Esophagus (tissue), 2 donors: ENCODE data around the gene AQP3. TPM values are rescaled to one million over a fixed set of nuclear protein-coding genes. Genes with fewer than 3 reads are reported as not detected.
"Not testable (repeated sequence)": the region's sequence is repeated elsewhere in the genome, so short reads cannot be mapped to it uniquely, and the experiment has no call there.

Source experiments
- H3K27ac ChIP-seq, 2 donors: one replicate each; pipeline ENCODE4 v1.5.1; 2013; ENCODE audit warnings: low read depth in 2 of 2, mild to moderate bottlenecking in 2 of 2, inconsistent platforms in 1 of 2, low read length in 1 of 2, moderate library complexity in 1 of 2
- H3K27me3 ChIP-seq, 2 donors: one replicate each; pipeline ENCODE4 v1.6.1; 2013; ENCODE audit warnings: low read length in 2 of 2, control low read depth in 1 of 2, mild to moderate bottlenecking in 1 of 2; ENCODE audit not compliant: insufficient read depth in 2 of 2, control insufficient read depth in 1 of 2
- H3K36me3 ChIP-seq, 2 donors: one replicate each; pipeline ENCODE4 v1.6.1; 2013; ENCODE audit warnings: low read length in 1 of 2; ENCODE audit not compliant: control insufficient read depth in 2 of 2, insufficient read depth in 2 of 2
- H3K4me1 ChIP-seq, 2 donors: one replicate each; pipeline ENCODE4 v1.6.1; 2013; ENCODE audit warnings: low read length in 1 of 2; ENCODE audit not compliant: control insufficient read depth in 2 of 2, insufficient read depth in 2 of 2
- H3K4me3 ChIP-seq, 2 donors: one replicate each; pipeline ENCODE4 v1.5.1; 2013; ENCODE audit warnings: low read length in 2 of 2, mild to moderate bottlenecking in 2 of 2, low read depth in 1 of 2, moderate library complexity in 1 of 2
- H3K9me3 ChIP-seq, 2 donors: one replicate each; pipeline ENCODE4 v1.6.1; 2013; ENCODE audit warnings: mild to moderate bottlenecking in 2 of 2, low read depth in 1 of 2, low read length in 1 of 2, moderate library complexity in 1 of 2; ENCODE audit not compliant: control insufficient read depth in 2 of 2, insufficient read depth in 1 of 2
- WGBS, 2 donors: extraction: QIAGEN DNeasy Blood & Tissue Kit; methylation state at CpG; one replicate each; pipeline ENCODE4 v1.1.7; 2013; 5-methylcytosine and 5-hydroxymethylcytosine counted together
- polyA plus RNA-seq, 2 donors: library from polyadenylated mRNA; stranded (reverse); fragments of 200-250 nt; gene quantifications; one replicate each; pipeline ENCODE4 v1.2.3, GENCODE V29; 2013
- donor health status: healthy with polysubstance abuse.
- donor health status: Bipolar disorder and iron deficiency.

The AQP3 gene
- polyA plus RNA-seq, 2 donors, result 933 to 1,009 TPM

GRCh38 chr9:33408087-33408486 is 39.3 kb downstream of the AQP3 start:
- Histone ChIP-seq H3K4me3 (no peak overlapping the region), H3K27ac (no peak overlapping the region), H3K27me3 (no peaks in the 10 kb centered on the region), H3K36me3 (no peaks in the 10 kb centered on the region), H3K4me1 (peaks cover 0 to 21% of the 10 kb centered on the region in 2 donors), H3K9me3 (no peaks in the 10 kb centered on the region)
- WGBS, 2 donors, result 50 to 57% methylated on average over 5 of the region's 5 CpGs

DNA sequence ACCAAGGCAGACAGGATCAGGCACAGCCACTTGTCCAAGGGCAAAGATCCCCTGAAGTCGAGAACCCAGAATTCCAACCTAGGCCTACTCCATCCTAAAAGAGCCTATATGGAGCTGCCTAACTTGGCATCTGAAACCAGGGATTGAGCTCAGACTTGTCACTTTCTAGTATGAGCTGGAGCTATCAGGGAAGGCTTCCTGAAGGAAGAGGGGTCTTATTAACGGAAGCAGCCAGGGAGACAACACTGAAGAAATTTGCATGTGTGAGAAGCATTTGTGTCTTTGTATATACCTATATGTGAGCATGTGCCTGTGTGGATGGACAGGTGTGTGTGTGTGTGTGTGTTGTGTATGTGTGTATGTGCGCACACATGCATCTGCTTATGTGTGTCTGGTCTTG is 40.3 kb downstream of the AQP3 start:
- no peaks in the 10 kb centered on the region for H3K27me3 ChIP-seq
- WGBS, 2 donors, result 92 to 97% methylated on average over 3 of the region's 3 CpGs
- H3K4me1 ChIP-seq, result peaks cover 0 to 21% of the 10 kb centered on the region in 2 donors
- H3K4me3 ChIP-seq, result no peak overlapping the region
- H3K36me3 ChIP-seq, result no peaks in the 10 kb centered on the region
- no peaks in the 10 kb centered on the region for H3K9me3 ChIP-seq
- H3K27ac ChIP-seq, result no peak overlapping the region

DNA sequence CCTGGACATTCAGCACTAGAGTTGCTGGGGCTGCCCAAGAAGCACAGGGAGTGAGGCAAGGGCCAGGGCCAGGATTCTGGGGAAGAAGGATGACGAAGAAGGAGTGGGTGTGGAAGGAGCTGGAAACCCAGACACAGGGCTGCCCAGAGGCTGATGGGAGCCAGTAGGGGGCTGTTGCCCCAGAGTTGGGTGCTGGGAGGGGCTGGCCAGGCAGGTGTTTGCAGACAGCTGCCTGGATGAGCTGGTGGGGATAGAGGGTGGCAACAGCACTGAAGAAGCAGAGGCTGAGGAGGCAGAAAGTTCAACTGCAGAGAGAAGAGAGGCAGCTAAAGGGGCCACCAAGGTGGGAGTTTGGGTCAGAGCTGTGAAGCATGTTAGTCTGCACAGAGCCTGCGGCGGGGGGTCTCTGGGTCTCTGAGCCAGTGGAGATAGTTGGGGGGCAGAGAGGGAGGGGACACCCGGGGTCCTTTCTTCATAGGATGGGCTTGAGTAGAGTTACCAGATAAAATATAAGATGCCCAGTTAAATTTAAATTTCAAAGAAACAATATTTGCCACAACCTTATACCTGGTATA is 42.5 kb downstream of the AQP3 start:
- no peaks in the 10 kb centered on the region for H3K36me3 ChIP-seq
- 80 to 84% methylated on average over 4 of the region's 4 CpGs for WGBS, 2 donors
- H3K4me3 ChIP-seq, result no peak overlapping the region
- H3K27me3 ChIP-seq, result no peaks in the 10 kb centered on the region
- peaks cover 0 to 21% of the 10 kb centered on the region in 2 donors for H3K4me1 ChIP-seq
- no peak overlapping the region for H3K27ac ChIP-seq
- H3K9me3 ChIP-seq, result no peaks in the 10 kb centered on the region

- Histone ChIP-seq H3K27ac (no peak overlapping the region), H3K4me1 (peaks cover 0 to 21% of the 10 kb centered on the region in 2 donors), H3K9me3 (no peaks in the 10 kb centered on the region), H3K4me3 (no peak overlapping the region), H3K36me3 (no peaks in the 10 kb centered on the region), H3K27me3 (no peaks in the 10 kb centered on the region)
- WGBS, 2 donors, result 80% methylated on average over 17 of the region's 17 CpGs
Measured at GRCh38 chr9:33403941-33404787, 43.2 kb downstream of the AQP3 start.

DNA sequence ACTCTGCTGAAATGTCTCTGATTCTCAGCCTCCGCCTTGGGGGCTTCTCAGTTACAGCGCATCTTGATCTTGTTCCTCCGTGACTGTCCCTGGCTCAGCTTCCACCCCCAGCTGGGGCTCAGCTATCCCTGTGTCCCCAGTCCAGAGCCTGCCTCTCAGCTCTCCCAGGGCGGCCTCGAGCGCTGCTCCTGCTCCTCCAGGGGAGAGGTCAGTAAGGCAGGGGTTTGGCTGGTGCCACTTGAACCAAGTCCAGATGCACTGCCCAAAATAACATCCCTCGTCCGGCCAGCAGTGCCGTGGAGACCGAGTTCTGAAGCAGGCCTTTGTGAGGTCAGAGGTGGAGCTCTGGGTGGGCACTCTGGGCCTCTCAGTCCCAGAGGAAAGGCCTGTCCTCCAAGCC is 45.0 kb downstream of the AQP3 start, which contains the start of gene AQP7:
Gene AQP7, minus strand, starts transcription at position 198 of the 400 bp plus-strand sequence. CDS start 1,306 bp downstream, outside the sequence.
- not testable (repeated sequence) for H3K9me3 ChIP-seq, H3K4me3 ChIP-seq, H3K27ac ChIP-seq, H3K27me3 ChIP-seq, H3K36me3 ChIP-seq
- H3K4me1 ChIP-seq, result peaks cover 0 to 11% of the 10 kb centered on the region in 2 donors
- WGBS, 2 donors, result 64 to 82% methylated on average over 10 of the region's 10 CpGs

- not testable (repeated sequence) for H3K4me3 ChIP-seq, H3K4me1 ChIP-seq
Measured at GRCh38 chr9:33401809-33402208, 45.6 kb downstream of the AQP3 start.

GRCh38 chr9:33399047-33399446 is 48.3 kb downstream of the AQP3 start:
- H3K27me3 ChIP-seq, H3K4me3 ChIP-seq, H3K9me3 ChIP-seq, H3K36me3 ChIP-seq, H3K4me1 ChIP-seq, H3K27ac ChIP-seq: not testable (repeated sequence)
- WGBS, 2 donors, result 70 to 74% methylated on average over 4 of the region's 4 CpGs

More at GRCh38 chr9:33401809-33402208, 45.6 kb downstream of the AQP3 start:
- H3K36me3 ChIP-seq, H3K27me3 ChIP-seq, H3K9me3 ChIP-seq, H3K27ac ChIP-seq: not testable (repeated sequence)
- 73 to 84% methylated on average over 9 of the region's 10 CpGs for WGBS, 2 donors

DNA sequence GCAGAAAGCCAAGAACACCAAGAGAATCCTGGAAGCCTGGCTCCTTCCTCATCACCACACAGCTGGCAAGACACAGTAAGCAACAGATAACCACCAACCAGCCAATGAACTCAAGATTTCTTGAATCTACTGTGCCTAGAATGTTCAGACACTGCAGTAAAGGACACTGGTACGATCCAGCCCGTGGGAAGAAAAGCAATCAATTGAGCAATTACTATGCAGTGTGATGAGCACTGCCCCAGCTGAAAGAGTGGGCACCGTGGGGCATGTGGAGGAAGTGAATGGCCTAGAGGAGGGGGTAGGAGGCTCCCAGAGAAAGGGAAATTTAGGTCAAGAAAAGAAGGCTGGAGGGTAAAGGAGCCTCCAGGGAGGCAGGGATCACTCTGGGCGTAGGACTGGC is 49.6 kb downstream of the AQP3 start:
- H3K4me3 ChIP-seq, H3K36me3 ChIP-seq, H3K9me3 ChIP-seq, H3K27ac ChIP-seq, H3K27me3 ChIP-seq, H3K4me1 ChIP-seq: not testable (repeated sequence)
- WGBS, 2 donors, result 74 to 79% methylated on average over 3 of the region's 4 CpGs

GRCh38 chr9:33395159-33395879 is 52.1 kb downstream of the AQP3 start:
- not testable (repeated sequence) for H3K4me1 ChIP-seq, H3K36me3 ChIP-seq, H3K27ac ChIP-seq, H3K9me3 ChIP-seq, H3K4me3 ChIP-seq, H3K27me3 ChIP-seq
- 74 to 83% methylated on average over 15 of the region's 15 CpGs for WGBS, 2 donors
